ENCODE data around the gene CD63.

DNA sequence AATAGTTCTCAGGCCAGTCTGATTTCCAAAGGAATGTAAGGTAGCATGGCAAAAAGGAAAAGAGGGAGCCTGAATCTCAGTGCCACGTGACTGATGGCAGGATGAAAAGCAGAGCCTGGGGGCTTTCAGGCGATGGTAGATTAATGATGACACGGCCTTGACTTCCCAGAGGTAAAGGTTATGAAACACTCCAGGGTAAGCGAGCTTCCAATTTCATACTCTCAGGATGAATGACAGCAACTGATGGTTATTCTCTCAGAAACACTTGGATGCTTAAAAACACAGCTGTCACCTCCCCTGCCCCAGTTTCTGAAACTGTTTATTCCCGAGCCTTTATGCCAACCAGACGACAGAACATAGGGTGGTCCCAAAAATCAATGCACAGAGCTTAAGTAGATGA is 42.9 kb upstream of the CD63 start:
- TF ChIP-seq, protein P1, sequence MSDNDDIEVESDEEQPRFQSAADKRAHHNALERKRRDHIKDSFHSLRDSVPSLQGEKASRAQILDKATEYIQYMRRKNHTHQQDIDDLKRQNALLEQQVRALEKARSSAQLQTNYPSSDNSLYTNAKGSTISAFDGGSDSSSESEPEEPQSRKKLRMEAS (CRISPR knock-in tag; IDR thresholded peaks at IDR 0.05): no peak
- TF ChIP-seq, protein P2, sequence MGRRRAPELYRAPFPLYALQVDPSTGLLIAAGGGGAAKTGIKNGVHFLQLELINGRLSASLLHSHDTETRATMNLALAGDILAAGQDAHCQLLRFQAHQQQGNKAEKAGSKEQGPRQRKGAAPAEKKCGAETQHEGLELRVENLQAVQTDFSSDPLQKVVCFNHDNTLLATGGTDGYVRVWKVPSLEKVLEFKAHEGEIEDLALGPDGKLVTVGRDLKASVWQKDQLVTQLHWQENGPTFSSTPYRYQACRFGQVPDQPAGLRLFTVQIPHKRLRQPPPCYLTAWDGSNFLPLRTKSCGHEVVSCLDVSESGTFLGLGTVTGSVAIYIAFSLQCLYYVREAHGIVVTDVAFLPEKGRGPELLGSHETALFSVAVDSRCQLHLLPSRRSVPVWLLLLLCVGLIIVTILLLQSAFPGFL (CRISPR knock-in tag; IDR thresholded peaks at IDR 0.05): no peak
- TF ChIP-seq HMG20B (CRISPR knock-in tag; IDR thresholded peaks at IDR 0.05) (no peak), ARNT (IDR thresholded peaks at IDR 0.05) (no peak), E4F1 (CRISPR knock-in tag; IDR thresholded peaks at IDR 0.05; ENCODE audit: borderline replicate concordance) (no peak), MXI1 (IDR thresholded peaks at IDR 0.05; ENCODE audit: low read depth, low read length) (no peak), SP1 (CRISPR knock-in tag; IDR thresholded peaks at IDR 0.05) (no peak), DDX20 (tag; IDR thresholded peaks at IDR 0.05; ENCODE audit: low read depth) (no peak), NFRKB (IDR thresholded peaks at IDR 0.05; ENCODE audit: low read depth) (no peak), BRCA1 (IDR thresholded peaks at IDR 0.05) (no peak), BRCA1 (CRISPR knock-in tag; IDR thresholded peaks at IDR 0.05) (no peak)

All from K562 (cell line).